ENCODE data around the gene ZMYM4. TPM values are rescaled to one million over a fixed set of nuclear protein-coding genes. Genes with fewer than 3 reads are reported as not detected.
A peak's percentile ranks its signal among the peaks of the same experiment; 100 is the strongest.

Gene ZMYM4
- total and polyA plus RNA-seq, 8 donors = 8.8 to 104 (median 23.7) TPM

DNA sequence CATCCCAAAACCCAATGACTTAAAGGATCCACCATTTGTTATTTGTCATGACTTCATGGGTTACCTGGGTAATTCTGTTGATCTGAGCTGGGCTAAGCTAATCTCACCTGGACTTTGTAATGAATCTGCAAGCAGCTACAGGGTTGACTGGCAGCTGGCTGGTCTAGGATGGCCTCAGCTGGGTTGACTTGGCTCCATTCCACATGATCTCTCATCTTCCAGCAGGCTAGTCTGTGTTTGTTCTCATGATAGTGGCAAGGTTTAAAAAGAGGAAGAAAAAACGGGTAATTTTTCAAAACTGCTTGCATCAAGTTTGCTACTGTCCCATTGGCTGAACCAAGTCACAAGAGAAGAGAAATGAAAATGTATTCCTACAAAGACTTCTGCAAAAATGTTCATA lies 24.8 kb upstream of the ZMYM4 start:
- peak in 1 of 2 donors; percentile 52 for DNase-seq
- Histone ChIP-seq H3K36me3 (no peaks in the 10 kb centered on the region), H3K27me3 (no peaks in the 10 kb centered on the region), H3K27ac (no peak overlapping the region), H3K4me1 (no peaks in the 10 kb centered on the region), H3K9me3 (no peaks in the 10 kb centered on the region), H3K4me3 (no peak overlapping the region)
- intact Hi-C loops (cut with DNase I; ENCODE audit: low total_unique reads) = no loop called here
- WGBS, 5 donors = 18 to 39% (median 29%) methylated on average over 1 of the region's 1 CpG
- no peak for TF ChIP-seq POLR2A (IDR thresholded peaks at IDR 0.05)
- TF ChIP-seq, protein P1, sequence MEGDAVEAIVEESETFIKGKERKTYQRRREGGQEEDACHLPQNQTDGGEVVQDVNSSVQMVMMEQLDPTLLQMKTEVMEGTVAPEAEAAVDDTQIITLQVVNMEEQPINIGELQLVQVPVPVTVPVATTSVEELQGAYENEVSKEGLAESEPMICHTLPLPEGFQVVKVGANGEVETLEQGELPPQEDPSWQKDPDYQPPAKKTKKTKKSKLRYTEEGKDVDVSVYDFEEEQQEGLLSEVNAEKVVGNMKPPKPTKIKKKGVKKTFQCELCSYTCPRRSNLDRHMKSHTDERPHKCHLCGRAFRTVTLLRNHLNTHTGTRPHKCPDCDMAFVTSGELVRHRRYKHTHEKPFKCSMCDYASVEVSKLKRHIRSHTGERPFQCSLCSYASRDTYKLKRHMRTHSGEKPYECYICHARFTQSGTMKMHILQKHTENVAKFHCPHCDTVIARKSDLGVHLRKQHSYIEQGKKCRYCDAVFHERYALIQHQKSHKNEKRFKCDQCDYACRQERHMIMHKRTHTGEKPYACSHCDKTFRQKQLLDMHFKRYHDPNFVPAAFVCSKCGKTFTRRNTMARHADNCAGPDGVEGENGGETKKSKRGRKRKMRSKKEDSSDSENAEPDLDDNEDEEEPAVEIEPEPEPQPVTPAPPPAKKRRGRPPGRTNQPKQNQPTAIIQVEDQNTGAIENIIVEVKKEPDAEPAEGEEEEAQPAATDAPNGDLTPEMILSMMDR (IDR thresholded peaks at IDR 0.05) = no peak
- no peak for TF ChIP-seq EP300 (IDR thresholded peaks at IDR 0.05)
- no peak for TF ChIP-seq POLR2AphosphoS5 (IDR thresholded peaks at IDR 0.05)

DNA sequence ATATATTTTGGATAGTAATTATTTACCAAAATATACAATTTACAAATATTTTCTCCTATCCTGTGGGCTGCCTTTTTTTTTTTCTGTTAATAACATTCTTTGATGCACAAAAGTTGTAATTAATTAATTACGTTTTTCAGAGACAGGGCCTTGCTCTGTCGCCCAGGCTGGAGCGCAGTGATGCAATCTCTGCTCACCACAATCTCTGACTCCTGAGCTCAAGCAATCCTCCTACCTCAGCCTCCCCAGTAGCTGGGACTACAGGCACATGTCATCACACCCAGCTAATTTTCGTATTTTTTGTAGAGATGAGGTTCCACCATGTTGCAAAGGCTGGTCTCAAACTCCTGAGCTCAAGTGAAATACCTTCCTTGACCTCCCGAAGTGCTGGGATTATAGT lies 21.3 kb upstream of the ZMYM4 start:
- DNase-seq = no peak
- no peaks in the 10 kb centered on the region for H3K9me3 ChIP-seq
- H3K36me3 ChIP-seq = no peaks in the 10 kb centered on the region
- no peak overlapping the region for H3K27ac ChIP-seq
- H3K4me1 ChIP-seq = no peaks in the 10 kb centered on the region
- intact Hi-C loops (cut with DNase I; ENCODE audit: low total_unique reads) = no loop called here
- no peak overlapping the region for H3K4me3 ChIP-seq
- 80 to 97% (median 93%) methylated on average over 5 of the region's 5 CpGs for WGBS, 5 donors
- H3K27me3 ChIP-seq = no peaks in the 10 kb centered on the region
- TF ChIP-seq, protein P1 (IDR thresholded peaks at IDR 0.05) = no peak
- TF ChIP-seq POLR2AphosphoS5 (IDR thresholded peaks at IDR 0.05) (no peak), EP300 (IDR thresholded peaks at IDR 0.05) (no peak), POLR2A (IDR thresholded peaks at IDR 0.05) (no peak)

DNA sequence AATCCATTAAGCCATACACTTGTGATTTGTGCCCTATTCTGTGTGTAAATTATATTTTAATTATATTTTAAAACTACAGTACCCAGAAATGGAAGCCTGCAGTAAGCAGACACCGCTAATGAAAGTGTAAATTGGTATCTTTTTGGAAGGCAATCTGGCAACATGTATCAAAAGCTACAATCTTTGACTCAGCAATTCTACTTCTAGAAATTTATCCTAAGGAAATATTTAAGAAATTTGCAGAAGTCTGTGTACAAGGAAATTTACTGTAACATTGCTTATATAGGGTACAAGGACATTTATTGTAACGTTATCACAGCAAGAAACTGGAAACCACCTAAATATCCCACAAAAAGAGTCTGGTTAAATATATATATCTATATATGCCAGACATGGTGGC lies 14.6 kb upstream of the ZMYM4 start:
- TF ChIP-seq POLR2AphosphoS5 (IDR thresholded peaks at IDR 0.05) (no peak), POLR2A (IDR thresholded peaks at IDR 0.05) (no peak), EP300 (IDR thresholded peaks at IDR 0.05) (no peak)
- TF ChIP-seq, protein P1 (IDR thresholded peaks at IDR 0.05) = no peak
- H3K4me3 ChIP-seq = no peak overlapping the region
- intact Hi-C loops (cut with DNase I; ENCODE audit: low total_unique reads) = no loop called here
- H3K4me1 ChIP-seq = no peaks in the 10 kb centered on the region
- no peaks in the 10 kb centered on the region for H3K9me3 ChIP-seq
- DNase-seq = no peak
- H3K27ac ChIP-seq = no peak overlapping the region
- H3K36me3 ChIP-seq = no peaks in the 10 kb centered on the region
- WGBS, 5 donors = 83 to 91% (median 88%) methylated on average over 2 of the region's 2 CpGs
- H3K27me3 ChIP-seq = no peaks in the 10 kb centered on the region

DNA sequence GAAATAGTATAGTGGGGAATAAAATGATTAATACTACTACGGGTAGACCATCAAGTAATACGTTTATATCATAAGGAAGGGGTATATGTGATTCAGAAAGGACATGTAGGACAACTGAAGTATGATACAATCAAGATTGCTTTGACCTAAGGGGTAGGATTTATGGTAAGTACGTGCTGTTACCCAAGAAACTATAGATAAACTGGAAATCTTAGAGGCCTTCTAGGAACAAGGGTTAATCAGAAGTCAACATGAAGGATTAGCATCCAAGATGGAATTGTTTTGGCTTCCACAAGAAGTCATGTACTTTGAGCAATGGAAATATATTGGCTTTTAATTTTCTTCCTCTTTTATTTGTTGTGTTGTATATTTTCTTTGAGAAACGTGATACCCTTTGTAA lies 13.2 kb upstream of the ZMYM4 start:
- no peaks in the 10 kb centered on the region for H3K36me3 ChIP-seq
- H3K27ac ChIP-seq = no peak overlapping the region
- H3K4me3 ChIP-seq = no peak overlapping the region
- DNase-seq = no peak
- H3K4me1 ChIP-seq = no peaks in the 10 kb centered on the region
- H3K27me3 ChIP-seq = no peaks in the 10 kb centered on the region
- 78 to 86% (median 83%) methylated on average over 4 of the region's 4 CpGs for WGBS, 5 donors
- TF ChIP-seq EP300 (IDR thresholded peaks at IDR 0.05) (no peak), POLR2A (IDR thresholded peaks at IDR 0.05) (no peak), POLR2AphosphoS5 (IDR thresholded peaks at IDR 0.05) (no peak)
- TF ChIP-seq, protein P1 (IDR thresholded peaks at IDR 0.05) = no peak
- intact Hi-C loops (cut with DNase I; ENCODE audit: low total_unique reads) = no loop called here
- no peaks in the 10 kb centered on the region for H3K9me3 ChIP-seq

Measured in stomach (tissue), 9 donors.